Activated CD4-positive, alpha-beta T cell treated with anti-CD3 and anti-CD28 coated beads for 36 hours (primary cell): ENCODE measurements around the gene AGAP3. TPM values are rescaled to one million over a fixed set of nuclear protein-coding genes. Genes with fewer than 3 reads are reported as not detected.
A peak's percentile ranks its signal among the peaks of the same experiment; 100 is the strongest.
"Not testable (repeated sequence)": the region's sequence is repeated elsewhere in the genome, so short reads cannot be mapped to it uniquely, and the experiment has no call there.

ENCODE experiments used
- ATAC-seq: fragments of 200-7000 bp; cut with Tn5 transposase; one replicate; pipeline ENCODE4 v1.10.0; 2021; ENCODE audit warnings: mild to moderate bottlenecking, moderate library complexity
- CTCF ChIA-PET: fragments of 350-600 bp; sonication (Branson Sonifier 250); formaldehyde crosslinking; loops from one replicate; lab custom pipeline; 2021; ENCODE audit warnings: antibody characterized with exemption; lab: Charles Lee
- POLR2A ChIA-PET: fragments of 350-600 bp; sonication (Branson Sonifier 250); formaldehyde crosslinking; loops from one replicate; lab custom pipeline; 2021; ENCODE audit warnings: antibody characterized with exemption, inconsistent platforms; lab: Charles Lee
- DNase-seq: peaks from one replicate; pipeline ENCODE4 v3.0.0-alpha.2; 2020
- H3K27ac Mint-ChIP-seq: one replicate; pipeline ENCODE4 v1.8.0; 2021; ENCODE audit warnings: mixed read lengths
- H3K27me3 Mint-ChIP-seq: one replicate; pipeline ENCODE4 v1.8.0; 2021; ENCODE audit warnings: mixed read lengths
- H3K36me3 Mint-ChIP-seq: one replicate; pipeline ENCODE4 v1.8.0; 2021; ENCODE audit warnings: low read depth, mixed read lengths
- H3K4me1 Mint-ChIP-seq: one replicate; pipeline ENCODE4 v1.8.0; 2021; ENCODE audit warnings: mixed read lengths
- H3K4me3 Mint-ChIP-seq: one replicate; pipeline ENCODE4 v1.8.0; 2021; ENCODE audit warnings: mild to moderate bottlenecking, moderate library complexity, mixed read lengths
- H3K9me3 Mint-ChIP-seq: one replicate; pipeline ENCODE4 v1.8.0; 2021; ENCODE audit warnings: low read depth, mixed read lengths
- intact Hi-C, 2 experiments: fragments of 100-400 bp; cut with DNase I in 1 of 2; cut with micrococcal nuclease in 1 of 2; formaldehyde crosslinking; loops; one replicate each; pipeline versions ENCODE4 v1.14.2 to v1.15.1; 2022 to 2024; cut with DNase I, micrococcal nuclease
- total RNA-seq, 2 experiments: library from RNA; stranded (reverse); gene quantifications; one replicate each; pipeline ENCODE4 v1.2.3, GENCODE V29; 2021

AGAP3 gene
- total RNA-seq, result 10 to 100 TPM; 29.4 to 33.2 TPM

GRCh38 chr7:151085691-151086620, at the start of gene AGAP3:
Gene AGAP3, plus strand, starts transcription at chr7:151086475. Its CDS starts 267 bp downstream, at chr7:151086742.
- peak; percentile 73 for DNase-seq
- Mint-ChIP-seq H3K4me3 (peak within 1 kb of the TSS; percentile 81), H3K27me3 (peaks cover 7% of the 10 kb centered on the region), H3K4me1 (peaks cover 43% of the 10 kb centered on the region), H3K27ac (peak within 1 kb of the TSS; percentile 84), H3K36me3 (peaks cover 4% of the 10 kb centered on the region), H3K9me3 (no peaks in the 10 kb centered on the region)
- ATAC-seq, result peak; percentile 8
- POLR2A ChIA-PET, result interaction anchor here (1.0 kb wide), 1 partner anchor 94 kb away, joined by 3 read pairs; no protein-coding TSS in a partner anchor
- intact Hi-C loops, result loop anchor here in 1 of 2 experiments (2.0 to 10.0 kb wide), 3 partner anchors 67 to 1371 kb away; partner anchors contain the start of gene GIMAP7
- CTCF ChIA-PET, result interaction anchor here (0.6 to 1.9 kb wide), 10 partner anchors 8 to 1612 kb away, joined by 3 to 5 read pairs (median 4); partner anchors contain the start of gene SLC4A2

DNA sequence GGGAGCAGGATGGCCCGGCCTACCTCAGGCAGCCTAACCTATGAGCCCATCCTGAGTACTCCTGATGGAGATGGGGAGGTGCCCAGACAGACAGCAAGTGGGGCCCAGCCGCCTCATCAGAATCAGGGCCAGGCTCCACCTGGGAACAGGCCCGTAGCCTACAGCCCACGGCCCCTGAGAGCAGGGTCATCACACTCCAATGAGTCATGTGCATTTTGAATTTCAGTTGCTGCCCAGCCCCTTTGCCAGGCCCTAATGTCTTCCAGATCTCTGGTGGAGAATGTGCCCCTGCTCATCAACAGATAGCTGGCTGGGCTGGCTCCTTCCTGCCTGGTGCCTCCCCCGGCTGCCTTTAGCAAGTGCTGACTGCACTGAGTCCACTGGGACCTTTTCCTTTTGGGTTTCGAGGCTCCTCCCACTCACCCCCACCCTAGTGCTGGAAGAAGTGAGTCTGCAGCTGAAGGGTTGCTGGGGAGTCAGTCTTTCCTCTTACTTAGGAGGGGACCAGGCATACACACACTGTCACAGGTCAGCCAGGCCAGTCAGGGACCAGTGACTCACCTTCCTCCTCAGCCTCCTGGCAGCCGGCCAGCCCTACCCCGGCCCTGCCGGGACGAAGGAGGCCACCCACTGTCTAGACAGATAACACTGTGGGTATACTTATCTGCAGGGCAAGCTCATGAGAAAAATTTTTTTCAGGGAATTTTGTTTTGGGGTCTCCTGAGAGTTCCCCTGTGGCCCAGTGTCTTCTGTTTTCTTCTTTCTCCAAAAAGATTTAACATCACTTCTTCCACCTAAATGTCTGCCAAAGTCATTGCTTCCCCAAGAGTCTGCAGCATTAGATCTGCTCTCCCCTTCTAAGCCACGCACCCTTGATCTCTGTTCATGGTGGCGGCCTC, 47.1 kb upstream of the AGAP3 start:
- peak; percentile 94 for ATAC-seq
- Mint-ChIP-seq H3K36me3 (peaks cover 10% of the 10 kb centered on the region), H3K9me3 (no peaks in the 10 kb centered on the region), H3K27me3 (no peaks in the 10 kb centered on the region), H3K4me1 (peaks cover 17% of the 10 kb centered on the region), H3K27ac (peak overlapping the region; percentile 85), H3K4me3 (peak overlapping the region; percentile 10)
- intact Hi-C loops, result loop anchor here in 1 of 2 experiments (1.0 kb wide), 2 partner anchors 11 to 19 kb away; partner anchors contain the start of gene ABCB8
- CTCF ChIA-PET, result interaction anchor here (0.7 to 1.1 kb wide), 2 partner anchors 10 to 127 kb away, joined by 3 to 4 read pairs; no protein-coding TSS in a partner anchor
- DNase-seq, result peak; percentile 88
- POLR2A ChIA-PET, result interaction anchor here (0.6 to 1.0 kb wide), 2 partner anchors 45 to 313 kb away, joined by 3 read pairs; no protein-coding TSS in a partner anchor

DNA sequence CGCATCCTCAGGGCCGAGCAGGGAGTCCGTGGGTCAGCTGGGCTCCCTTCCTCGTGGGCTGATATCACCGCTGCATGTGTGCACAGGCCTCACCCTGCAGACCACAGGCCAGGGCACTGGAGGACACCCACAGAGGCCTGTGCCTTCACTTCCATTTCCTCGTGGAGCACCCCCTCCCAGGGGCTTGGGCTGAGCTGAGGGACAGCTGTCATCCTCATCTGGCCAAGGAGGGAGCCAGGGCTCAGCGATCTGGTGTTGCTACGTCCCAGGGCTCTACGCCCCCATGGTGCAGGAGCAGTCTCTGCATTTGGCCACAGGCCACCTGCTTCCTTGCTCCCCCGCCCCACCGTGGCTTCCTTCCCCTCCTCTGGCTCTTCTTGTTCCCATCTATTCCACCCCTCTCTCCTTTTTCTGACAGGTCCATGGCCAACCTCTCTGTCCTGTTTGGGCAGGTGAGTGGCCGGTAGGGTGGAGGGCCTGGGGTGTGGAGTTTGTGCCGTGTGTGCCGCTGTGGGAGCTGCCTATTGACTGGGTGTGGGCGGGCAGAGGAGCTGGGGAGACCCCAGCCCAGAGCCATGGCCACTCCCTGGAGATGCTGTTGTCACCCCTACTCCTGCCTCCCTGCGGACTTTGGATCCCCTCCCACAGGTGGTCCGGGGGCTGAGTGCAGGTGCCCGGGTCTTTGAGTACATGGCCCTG, 46.3 kb upstream of the AGAP3 start:
- Mint-ChIP-seq H3K27ac (no peak overlapping the region), H3K4me1 (peaks cover 17% of the 10 kb centered on the region), H3K27me3 (no peaks in the 10 kb centered on the region), H3K4me3 (no peak overlapping the region), H3K9me3 (no peaks in the 10 kb centered on the region), H3K36me3 (peaks cover 10% of the 10 kb centered on the region)
- intact Hi-C loops, result loop anchor here in 1 of 2 experiments (1.0 kb wide), 2 partner anchors 12 to 18 kb away; partner anchors contain the start of gene ABCB8
- ATAC-seq, result no peak
- no peak for DNase-seq
- CTCF ChIA-PET, result interaction anchor here (0.5 to 1.1 kb wide), 4 partner anchors 10 to 126 kb away, joined by 3 to 4 read pairs (median 3); no protein-coding TSS in a partner anchor
- POLR2A ChIA-PET, result interaction anchor here (1.0 kb wide), 1 partner anchor 312 kb away, joined by 3 read pairs; no protein-coding TSS in a partner anchor

- ATAC-seq (no peak), DNase-seq (no peak)
- ChIA-PET POLR2A (no interaction called here), CTCF (interaction anchor here (0.7 to 0.9 kb wide), 3 partner anchors 52 to 409 kb away, joined by 3 to 4 read pairs (median 4); no protein-coding TSS in a partner anchor)
- Mint-ChIP-seq H3K9me3 (no peaks in the 10 kb centered on the region), H3K4me1 (peaks cover 17% of the 10 kb centered on the region), H3K4me3 (no peak overlapping the region), H3K27ac (no peak overlapping the region), H3K36me3 (peaks cover 8% of the 10 kb centered on the region), H3K27me3 (no peaks in the 10 kb centered on the region)
- intact Hi-C loops, result no loop called here
Observed at GRCh38 chr7:151040616-151041375, 45.5 kb upstream of the AGAP3 start.

GRCh38 chr7:151043449-151043848, 42.8 kb upstream of the AGAP3 start:
- H3K36me3 Mint-ChIP-seq, POLR2A ChIA-PET, DNase-seq, ATAC-seq, CTCF ChIA-PET, H3K4me3 Mint-ChIP-seq, H3K27me3 Mint-ChIP-seq, H3K9me3 Mint-ChIP-seq, intact Hi-C loops, H3K27ac Mint-ChIP-seq: not testable (repeated sequence)
- peaks cover 16% of the 10 kb centered on the region for H3K4me1 Mint-ChIP-seq

DNA sequence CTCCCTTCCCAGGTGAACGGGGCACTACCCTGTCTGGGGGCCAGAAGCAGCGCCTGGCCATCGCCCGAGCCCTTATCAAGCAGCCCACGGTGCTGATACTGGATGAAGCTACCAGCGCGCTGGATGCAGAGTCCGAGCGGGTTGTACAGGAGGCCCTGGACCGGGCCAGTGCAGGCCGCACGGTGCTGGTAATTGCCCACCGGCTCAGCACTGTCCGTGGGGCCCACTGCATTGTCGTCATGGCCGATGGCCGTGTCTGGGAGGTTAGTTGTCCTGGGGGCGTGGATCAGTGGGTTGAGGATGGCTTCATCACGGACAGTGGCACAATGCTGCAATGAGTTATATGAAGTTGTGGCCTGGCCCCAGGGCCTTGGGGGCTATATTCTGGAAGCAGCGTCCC, 42.3 kb upstream of the AGAP3 start:
- peaks cover 11% of the 10 kb centered on the region for H3K4me1 Mint-ChIP-seq
- ATAC-seq (no peak), DNase-seq (no peak)
- no peak overlapping the region for H3K27ac Mint-ChIP-seq
- ChIA-PET CTCF (interaction anchor here (0.6 to 0.8 kb wide), 2 partner anchors 67 to 126 kb away, joined by 3 read pairs; no protein-coding TSS in a partner anchor), POLR2A (no interaction called here)
- no peak overlapping the region for H3K4me3 Mint-ChIP-seq
- no peaks in the 10 kb centered on the region for H3K9me3 Mint-ChIP-seq
- no peaks in the 10 kb centered on the region for H3K27me3 Mint-ChIP-seq
- intact Hi-C loops, result no loop called here
- H3K36me3 Mint-ChIP-seq, result peaks cover 1% of the 10 kb centered on the region

DNA sequence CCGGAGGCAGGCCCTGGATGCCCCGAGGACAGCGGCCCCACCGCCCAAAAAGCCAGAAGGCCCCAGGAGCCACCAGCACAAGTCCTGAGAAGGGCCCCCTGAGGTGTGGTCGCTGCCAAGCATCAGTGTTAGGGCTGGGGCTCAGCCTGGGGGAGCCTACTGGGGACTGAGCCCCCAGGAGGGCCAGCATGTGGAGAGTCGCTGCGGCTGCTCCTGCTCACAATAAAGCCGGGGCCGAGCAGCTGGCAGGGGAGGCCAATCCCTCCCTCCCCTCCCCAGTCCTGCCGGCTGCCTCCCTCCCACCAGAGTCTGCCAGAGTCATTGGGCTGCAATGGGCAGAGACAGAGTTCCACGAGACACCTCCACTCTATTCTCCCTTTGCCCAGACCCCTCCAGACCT, 41.0 kb upstream of the AGAP3 start:
- H3K36me3 Mint-ChIP-seq, result peaks cover 1% of the 10 kb centered on the region
- H3K4me3 Mint-ChIP-seq, result no peak overlapping the region
- no peaks in the 10 kb centered on the region for H3K9me3 Mint-ChIP-seq
- CTCF ChIA-PET, result interaction anchor here (0.6 kb wide), 2 partner anchors 47 to 1295 kb away, joined by 3 read pairs; no protein-coding TSS in a partner anchor
- H3K27me3 Mint-ChIP-seq, result no peaks in the 10 kb centered on the region
- no peaks in the 10 kb centered on the region for H3K4me1 Mint-ChIP-seq
- POLR2A ChIA-PET, result no interaction called here
- no peak overlapping the region for H3K27ac Mint-ChIP-seq
- no peak for DNase-seq
- intact Hi-C loops, result no loop called here
- no peak for ATAC-seq

DNA sequence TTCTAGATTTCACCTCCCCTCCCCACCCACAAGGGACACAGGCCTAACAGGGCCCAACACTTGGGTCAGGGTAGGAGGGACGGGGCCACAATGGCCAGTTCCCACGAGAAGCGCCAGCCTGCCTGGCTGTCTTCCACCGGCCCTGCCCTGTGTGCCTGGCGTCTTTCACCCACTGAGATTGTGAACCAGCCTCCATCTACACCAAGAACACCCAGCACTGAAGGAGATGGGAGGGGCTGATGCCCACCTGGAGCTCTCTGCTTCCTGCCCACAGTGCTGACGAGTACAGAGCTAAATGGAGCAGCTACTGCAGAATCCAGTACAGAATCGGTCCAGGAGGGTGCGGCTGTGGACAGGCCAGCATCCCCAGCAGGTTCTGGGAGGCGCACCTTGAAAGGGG, 40.3 kb upstream of the AGAP3 start:
- DNase-seq, result no peak
- Mint-ChIP-seq H3K27me3 (no peaks in the 10 kb centered on the region), H3K4me1 (no peaks in the 10 kb centered on the region), H3K27ac (no peak overlapping the region), H3K9me3 (no peaks in the 10 kb centered on the region), H3K36me3 (peaks cover 1% of the 10 kb centered on the region), H3K4me3 (no peak overlapping the region)
- ChIA-PET POLR2A (no interaction called here), CTCF (interaction anchor here (0.9 kb wide), 1 partner anchor 14 kb away, joined by 3 read pairs; no protein-coding TSS in a partner anchor)
- no peak for ATAC-seq
- intact Hi-C loops, result no loop called here

GRCh38 chr7:151046603-151047573, 39.4 kb upstream of the AGAP3 start:
- POLR2A ChIA-PET, result no interaction called here

More at GRCh38 chr7:151046603-151047573, 39.4 kb upstream of the AGAP3 start:
- H3K27me3 Mint-ChIP-seq, result no peaks in the 10 kb centered on the region
- CTCF ChIA-PET, result interaction anchor here (0.9 kb wide), 1 partner anchor 13 kb away, joined by 3 read pairs; no protein-coding TSS in a partner anchor
- H3K4me1 Mint-ChIP-seq, result no peaks in the 10 kb centered on the region
- no peaks in the 10 kb centered on the region for H3K9me3 Mint-ChIP-seq
- no peak for ATAC-seq
- intact Hi-C loops, result no loop called here
- peaks cover 1% of the 10 kb centered on the region for H3K36me3 Mint-ChIP-seq
- no peak overlapping the region for H3K4me3 Mint-ChIP-seq
- no peak for DNase-seq
- no peak overlapping the region for H3K27ac Mint-ChIP-seq
